ENCODE results near the gene RAC2.

The RAC2 gene

DNA sequence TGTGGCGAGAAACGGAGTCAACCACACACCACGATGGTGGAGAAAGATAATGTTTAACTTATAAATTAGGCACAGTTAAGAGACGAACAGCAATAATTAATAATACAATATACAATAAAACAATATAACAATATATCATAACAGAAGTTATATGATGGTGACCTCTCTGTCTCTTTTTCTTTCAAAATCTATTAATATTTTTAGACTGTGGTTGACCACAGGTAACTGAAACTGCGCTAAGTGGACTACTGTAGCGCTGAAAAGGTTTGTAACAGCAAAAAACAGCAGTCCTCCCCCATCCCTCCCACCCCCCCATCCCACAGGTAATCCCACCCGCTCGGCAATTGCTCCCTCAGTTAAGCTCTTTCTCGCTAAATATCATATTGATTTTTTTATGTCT is 28.2 kb downstream of the RAC2 start:
- DNase-seq, result no peak

DNA sequence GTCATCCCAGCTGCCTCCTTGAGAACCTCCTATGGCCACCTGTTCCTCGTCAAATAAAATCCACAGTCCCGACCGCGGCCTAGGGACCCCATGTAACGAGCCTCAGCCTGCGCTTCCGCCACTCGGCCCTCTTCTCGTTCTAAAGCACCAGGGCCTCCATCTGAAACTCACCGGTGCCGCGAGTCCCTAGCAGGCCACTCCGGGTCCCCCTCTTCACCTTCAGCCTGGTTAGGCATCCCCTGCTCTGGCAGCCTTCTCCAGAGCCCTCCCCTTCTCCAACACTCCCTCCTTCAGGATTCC is 29.4 kb downstream of the RAC2 start:
- DNase-seq, result no peak

DNA sequence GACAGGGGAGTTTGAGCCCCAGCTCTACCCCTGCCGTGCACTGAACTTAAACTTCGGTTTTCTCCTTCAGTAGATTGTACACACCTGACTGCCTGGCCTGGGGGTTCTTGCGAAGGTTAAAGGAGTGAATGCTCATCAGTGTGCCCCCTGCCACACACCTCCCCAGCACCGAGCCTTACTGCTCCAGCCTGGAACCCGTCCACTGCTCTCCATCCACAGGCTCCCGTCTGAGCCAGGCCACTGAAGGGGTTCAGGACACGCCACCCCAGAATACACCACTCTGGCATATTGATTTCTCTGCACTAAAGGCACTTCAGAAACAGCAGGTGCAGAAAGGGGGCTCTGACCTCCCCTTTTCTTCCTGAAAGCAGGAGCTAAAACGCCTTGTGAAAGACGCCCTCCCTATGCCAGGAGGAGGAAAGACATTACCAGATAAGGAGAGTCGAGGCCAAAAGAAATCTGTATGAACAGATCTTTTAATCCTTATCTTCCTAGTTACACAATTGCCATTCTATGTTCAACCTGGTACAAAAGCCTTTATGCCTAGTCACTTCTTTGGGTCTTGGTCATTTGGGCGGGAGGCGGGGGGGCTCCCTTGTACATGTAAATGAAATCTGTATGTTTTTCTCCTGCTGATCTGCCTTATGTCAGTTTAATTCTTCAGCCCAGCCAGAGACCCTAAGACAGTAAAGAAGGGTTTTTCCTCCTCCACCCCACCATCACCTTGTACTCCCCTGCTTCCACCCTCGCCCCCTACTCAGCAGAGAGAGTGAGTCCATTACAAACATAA is 29.9 kb downstream of the RAC2 start:
- no peak for DNase-seq

DNA sequence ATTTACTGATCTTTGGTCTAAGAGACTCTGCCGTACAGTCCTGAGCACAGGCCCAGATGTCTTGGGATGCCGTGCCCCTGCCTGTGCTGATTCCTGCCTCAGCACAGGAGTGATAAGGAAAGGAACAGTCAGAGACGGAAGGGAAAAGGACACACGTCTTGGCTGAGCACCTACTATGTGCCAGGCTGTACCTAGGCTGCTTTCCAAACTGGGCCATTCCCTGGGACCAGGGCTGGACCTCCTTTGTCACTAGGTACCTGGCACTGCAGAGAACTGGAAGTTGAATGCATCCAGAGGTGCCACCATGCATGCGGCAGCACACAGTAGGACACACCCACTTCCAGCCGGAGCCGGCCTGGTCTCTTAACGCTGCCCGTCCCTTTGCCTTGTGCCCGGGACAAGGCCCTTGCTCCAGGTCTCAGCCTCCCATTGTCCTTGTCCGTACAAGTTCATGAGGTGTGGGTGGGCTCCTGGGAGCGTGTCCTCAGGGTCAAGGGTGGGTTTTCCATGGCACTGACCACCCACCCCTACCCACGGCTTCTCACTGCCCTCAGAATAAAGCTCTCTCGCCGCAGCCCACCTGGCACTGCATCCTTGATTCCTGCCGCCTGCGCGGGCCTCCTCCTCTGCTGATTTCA is 30.7 kb downstream of the RAC2 start:
- DNase-seq, result no peak

DNA sequence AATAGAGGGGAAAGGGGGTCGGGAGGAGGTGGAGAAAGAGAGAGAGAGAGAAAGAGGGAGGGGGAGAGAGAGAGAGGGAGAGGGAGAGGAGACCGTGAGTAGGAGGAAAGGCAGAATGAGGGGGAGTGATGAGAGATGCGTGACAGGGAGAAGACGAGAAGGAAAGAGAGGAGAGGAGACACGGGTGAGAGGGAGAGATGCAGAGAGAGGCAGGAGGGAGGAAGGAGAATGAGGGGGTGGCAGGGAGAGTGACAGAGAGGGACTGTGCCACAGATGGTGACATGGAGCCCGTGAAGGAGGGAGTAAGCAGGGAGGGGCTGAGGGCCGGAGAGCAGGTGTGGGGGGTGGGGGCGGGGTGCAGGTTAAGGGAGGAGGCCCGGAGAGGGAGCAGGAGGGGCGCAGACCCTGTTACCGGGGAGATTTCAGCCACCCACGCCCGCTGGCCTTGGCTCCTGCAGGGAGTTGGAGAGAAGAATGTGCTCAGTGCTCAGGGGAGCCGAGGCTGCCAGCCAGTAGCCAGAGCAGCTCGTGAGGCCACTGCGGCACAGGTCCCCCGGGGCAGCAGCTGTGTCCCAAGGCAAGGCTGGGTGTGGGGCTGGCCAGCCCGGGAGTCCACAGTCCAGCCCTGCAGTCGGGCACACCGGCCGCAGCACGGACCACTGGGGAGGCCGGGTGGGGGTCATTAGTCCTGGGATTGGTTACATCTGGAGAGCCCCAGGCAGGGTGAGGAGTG is 31.7 kb downstream of the RAC2 start, which contains the start of gene SSTR3:
Gene SSTR3 (minus strand): TSS at position 304 of the 733 bp plus-strand sequence. CDS start 4,674 bp downstream, outside the sequence.
- no peak for DNase-seq

DNA sequence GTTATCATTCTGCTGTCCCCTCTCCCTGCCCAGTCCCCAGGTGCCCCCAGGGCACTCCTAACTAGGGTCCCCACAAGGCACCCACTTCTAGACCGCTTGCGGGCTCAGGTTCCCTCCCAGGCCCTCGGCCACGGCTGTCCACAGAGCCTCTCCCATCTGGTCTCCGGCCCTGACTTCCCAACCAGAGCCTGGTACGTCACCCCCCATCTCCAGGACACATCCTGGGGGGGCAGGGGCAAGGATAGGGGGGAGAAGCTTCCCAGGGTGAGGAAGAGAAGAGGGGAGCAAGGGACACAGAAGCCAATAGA is 32.2 kb downstream of the RAC2 start:
- DNase-seq, result no peak

DNA sequence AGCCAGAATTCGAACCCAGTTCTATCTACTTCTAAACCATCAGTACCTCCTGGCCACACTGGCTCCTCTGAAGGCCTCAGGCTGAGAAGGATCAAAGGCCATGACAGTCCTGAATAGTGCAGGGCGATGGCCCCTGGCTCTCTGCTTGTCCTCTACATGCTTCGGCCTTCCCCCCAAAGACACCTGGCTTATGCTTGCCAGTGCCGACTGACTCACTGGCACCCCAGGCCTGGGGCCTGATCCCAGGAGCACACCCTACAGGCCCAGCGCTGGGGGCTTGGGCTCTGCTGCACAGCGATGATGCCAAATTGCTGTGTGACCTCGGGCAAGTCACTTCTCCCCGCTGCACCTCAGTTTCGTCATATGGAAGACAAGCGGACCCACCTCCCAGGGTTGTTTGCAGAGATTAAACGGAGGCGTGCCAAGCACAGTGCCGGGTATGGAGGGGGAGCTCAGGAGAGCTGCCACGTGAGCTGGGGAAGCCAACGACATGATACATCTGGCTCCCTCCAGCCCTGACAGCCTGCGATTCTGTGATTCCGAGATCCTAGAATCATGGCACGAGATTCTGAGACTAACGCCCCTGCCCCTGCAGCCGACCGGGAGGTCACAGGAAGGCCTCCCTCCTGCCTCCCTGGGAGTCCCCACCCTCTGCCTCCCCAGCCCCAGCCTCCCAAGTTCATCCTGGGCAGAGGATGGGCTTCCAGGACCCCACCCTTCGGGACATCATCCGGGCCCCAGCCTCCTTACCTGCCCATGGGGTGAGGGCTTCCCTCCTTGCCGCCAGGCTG is 32.8 kb downstream of the RAC2 start:
- no peak for DNase-seq

DNA sequence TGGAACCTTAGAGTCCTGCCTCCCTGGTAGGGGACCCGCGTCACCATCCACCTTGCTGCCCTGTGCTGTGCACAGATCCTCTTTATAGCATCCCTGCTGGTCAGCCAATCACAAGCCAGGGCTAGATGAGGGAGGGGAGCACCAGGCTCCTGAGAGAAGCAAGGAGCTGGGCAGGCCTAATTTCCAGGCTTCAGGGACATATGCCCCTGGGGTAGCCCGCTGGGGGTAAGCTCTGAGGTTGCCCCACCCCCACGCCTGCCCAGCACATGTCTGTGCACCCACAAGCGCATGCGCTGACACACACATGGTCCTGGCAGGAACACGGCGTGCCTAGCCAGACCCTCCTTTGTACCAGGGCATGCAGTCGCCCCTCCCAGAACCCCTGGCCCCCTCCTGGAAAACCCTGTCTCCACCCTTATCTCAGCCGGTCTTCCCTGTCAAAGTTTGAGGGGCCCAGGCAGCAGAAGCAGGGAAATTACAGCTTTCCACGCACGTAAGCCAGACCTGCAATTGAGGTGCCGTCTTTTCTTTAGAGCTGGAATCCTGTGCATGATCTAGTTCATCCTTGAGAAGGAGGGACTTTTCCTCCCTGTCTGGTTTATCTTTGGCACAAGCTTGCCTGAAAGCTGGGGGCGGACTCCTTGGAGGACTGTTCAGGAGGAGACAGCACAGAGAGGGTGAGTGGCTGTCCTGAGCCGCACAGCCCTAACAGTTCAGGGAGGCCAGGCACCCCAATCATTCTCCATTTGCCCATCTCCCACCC is 33.8 kb downstream of the RAC2 start:
- DNase-seq, result no peak

DNA sequence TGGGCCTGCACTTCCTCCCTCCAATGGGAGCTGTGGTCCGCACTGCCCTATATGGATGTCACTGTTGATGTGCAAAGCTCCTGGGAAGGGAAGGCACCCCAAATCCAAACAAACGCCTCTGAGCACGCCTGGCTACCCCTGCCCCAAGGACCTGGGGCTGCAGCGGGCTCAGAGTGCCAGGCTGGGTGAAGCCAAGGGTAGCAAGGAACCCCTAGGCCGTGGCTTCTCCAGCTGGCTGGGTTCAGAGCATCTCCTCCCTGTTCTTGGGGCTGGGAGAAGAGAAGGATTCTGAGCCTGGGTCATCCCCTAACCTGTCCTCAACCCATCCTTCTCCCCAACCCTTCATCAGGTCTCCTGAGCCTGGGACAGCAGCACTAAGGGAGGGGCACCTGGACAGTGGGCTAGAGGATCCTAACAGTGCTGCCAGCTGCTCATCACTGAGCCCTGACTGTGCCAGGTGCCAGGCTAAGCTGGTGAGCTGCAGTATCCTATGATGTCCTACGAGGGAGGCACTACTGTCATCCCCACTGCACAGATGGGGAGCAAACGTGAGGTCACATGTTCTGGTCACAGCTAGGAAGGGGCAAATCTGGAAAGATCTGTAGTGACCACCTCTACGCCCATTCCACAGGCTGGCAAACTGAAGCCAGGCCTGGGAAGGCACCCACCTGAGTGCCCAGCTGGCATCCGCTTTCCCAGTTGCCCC is 34.8 kb downstream of the RAC2 start:
- no peak for DNase-seq

DNA sequence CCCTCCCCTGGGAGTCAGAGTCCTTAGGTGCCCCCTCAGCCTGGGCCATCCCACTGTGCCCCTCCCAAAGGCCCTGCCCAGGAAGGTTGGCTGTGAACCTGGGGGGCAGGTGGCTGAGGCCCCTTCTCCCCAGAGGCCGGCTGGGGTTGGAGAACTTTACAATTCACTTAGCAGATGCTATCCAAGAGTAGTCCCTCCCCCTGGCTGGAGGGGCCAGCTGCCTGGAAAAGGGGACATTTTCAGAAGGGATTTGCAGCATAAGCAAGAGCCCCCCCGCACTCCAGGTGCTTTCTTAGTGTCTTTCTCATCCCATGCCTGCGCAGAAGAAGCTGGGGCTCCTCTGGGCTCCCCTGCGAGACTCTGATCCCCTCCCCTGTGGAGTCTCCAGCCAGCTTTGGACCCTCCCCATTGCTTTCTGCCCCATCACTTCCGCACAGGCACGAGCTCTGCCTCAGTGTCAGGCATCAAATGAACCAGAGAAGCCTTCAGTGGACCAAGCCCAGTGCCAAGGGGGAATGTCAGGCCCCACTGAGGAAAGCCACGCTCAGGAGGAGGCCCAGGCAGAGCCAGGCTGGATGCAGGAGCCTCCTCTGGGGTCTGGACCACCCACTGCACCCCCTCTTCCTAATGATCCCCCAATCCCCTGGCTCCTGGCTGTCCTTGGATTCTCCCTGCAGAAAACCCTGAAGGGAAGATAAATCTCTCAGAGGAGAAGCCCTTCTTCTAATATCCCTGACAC is 35.5 kb downstream of the RAC2 start:
- DNase-seq, result no peak

DNA sequence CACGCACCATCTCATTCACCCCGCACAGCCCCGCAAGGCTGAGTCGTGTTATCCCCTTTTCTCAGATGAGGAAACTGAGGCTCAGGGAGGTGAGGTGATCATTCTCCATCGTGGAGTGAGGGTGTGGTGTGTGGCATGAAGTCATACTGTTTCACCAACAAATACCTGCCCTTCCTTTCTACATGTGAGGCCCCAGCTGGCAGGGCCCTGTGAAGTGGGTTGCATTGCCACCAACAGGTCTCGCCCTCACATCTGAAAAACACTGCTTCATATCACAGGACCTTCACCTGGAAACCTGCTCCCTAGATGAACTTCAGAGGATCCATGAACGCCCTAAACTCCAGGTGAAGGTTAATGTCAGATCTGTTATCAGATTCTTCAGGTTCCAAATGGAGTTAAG is 36.1 kb downstream of the RAC2 start:
- no peak for DNase-seq

DNA sequence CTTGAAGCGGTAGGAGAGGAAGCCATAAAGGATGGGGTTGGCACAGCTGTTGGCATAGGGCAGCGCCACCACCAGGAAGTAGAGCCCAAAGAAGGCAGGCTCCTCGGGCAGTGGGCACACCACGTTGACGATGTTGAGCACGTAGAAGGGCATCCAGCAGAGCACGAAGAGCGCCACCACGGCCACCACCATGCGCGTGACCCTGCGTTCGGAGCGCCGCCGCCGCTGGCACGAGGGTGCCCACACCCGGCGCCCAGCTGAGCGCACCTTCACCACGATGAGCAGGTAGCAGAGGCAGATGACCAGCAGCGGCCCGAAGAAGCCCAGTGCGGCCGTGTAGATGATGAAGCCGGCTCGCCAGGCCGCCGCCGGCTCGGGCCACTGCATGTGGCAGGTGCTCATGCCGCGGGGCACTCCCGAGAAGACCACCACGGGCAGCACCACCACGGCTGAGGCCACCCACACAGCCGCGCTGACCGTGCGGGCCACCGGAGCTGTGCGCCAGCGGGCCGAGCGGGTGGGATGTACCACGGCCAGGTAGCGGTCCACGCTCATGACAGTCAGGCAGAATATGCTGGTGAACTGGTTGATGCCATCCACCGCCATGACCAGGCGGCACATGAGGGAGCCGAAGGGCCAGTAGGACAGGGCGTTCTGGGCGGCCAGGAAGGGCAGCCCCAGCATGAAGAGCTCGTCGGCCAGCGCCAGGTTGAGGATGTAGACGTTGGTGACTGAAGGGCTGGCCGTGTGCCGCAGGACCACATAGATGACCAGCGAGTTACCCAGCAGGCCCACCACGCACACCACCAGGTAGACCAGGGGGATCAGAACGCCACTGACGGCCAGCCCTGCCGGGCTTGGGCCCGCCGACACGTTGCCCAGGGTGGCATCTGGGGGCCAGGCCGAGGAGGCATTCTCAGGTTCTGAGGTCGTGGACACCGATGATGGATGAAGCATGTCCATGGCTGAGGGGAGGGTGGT is 36.9 kb downstream of the RAC2 start:
- no peak for DNase-seq

DNA sequence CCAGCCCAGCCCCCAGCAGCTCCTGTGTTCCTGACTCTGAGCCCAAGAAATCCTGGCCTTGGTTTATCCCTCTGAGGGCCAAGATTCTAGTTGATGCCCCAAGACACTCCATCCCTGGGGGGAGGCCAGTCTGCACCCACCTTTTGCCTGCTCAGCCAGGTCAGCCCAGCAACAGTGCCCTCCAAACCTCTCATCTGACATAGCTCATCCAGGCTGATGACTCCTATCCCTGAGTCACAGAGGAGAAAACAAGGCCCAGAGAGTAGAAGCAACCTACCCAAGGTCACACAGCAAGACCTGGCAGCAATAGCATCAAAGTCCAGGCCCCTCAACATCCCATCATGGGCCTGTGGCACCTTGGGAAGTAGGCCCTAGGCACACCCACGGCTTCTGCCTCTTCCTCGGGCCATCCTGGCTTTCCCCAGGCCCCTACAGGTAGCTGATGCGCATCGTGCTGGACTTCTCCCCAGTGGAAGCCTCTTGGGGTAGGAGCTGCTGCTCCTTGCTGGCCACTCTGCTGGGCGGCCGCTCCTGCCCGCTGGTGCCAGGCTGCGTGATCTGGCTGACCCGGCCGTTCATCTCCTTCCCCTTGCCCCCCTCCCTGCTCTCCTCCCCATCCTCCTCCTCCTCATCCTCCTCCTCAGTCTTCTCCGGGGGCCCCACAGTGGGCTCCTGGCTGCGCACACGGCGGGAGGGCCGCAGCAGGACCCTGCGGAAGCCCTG is 37.8 kb downstream of the RAC2 start:
- no peak for DNase-seq

DNA sequence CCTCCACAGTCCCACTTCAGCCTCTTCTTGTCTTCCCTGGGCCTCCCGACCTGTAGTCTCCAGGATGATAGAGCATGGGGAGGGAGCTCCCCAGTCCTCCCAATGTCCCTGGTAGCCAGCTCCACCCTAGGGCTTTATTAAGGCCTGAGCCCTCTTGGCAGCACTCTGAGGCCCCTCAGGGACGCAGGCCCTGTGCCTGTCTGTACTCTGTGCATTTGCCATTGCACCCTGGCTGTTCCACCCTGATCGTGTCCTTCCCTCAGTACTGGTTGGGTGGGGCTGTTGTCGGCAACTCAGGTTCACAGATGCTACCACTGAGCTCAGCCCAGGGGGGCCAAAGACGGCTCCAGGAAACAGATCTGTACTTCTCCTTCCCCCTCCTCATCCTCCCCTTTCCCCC is 39.0 kb downstream of the RAC2 start:
- no peak for DNase-seq

DNA sequence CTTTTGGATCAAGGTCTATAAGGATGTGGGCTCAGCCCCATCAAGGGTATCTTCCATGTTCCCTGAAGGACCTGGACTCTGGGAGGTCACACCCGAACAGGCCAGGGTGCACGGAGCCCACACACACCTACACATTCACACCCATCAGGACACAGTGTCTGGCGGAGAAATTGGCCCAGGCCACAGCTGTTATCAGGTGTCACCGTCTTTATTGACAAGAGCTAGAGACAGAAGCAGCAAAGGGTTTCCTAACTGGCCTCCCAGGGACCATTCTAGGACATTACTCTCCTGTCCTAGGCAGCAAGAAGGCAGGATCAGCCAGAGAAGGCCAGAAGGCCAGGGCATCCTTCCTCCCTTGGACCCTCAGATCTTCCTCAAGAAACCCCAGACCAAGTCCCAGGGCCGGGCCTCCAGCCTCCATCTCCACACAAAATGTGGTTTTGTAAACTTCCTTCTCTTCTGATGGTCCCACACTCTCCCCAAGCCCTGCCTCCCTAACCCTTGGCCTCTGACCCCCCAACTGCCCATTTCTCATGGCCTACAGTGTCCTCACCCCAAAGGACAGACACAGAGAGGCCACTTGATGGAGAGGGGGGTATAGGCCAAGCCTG is 39.9 kb downstream of the RAC2 start:
- DNase-seq, result no peak

DNA sequence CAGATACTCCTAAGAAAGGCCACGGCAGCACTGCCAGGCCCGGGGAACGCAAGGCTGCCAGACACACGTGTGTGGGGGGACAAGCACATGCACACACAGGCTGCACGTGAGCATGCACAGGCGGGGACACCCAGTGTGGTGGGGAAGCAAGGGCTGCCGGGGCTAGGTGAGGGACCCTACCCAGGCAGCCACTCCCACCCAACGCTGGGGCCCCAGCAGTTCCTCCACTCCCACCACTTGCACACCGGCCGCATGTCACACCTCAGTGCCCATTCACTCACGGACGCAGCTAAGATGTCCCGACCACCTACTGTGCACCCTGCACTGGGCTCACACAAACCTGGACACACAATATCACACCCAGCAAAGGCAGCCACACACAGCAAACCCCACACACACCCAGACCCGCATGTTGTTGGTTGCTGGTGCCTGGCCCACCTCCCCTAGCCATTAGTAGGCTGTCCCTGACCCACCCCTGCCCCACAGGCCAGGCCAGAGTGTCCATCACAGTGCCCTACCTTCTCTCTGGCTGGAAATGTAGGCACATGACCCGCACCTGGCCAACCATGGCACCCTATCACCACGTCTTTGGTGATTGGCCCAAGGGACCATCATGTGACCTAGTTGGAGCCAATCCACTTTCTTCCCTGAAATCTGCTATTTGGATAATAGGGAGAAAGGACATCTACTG is 40.6 kb downstream of the RAC2 start:
- DNase-seq, result no peak

DNA sequence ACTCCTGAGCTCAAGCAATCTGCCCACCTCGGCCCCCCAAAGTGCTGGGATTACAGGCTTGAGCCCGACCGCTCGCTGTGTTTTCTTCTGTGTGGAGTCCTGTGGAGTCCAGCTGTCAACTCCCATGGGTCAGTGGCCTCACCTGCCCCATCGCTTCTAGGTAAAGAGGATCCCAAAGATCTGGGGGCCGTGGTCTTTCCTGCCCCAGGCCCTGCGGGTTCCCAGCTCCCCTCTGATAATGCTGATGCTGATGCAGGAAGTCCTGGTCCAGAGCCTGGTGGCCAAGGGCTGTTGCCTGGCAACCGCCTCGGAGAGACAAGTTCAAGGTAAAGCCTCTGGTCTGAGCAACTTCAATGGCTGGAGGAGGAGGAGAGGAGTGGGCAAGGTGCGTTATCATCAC is 41.4 kb downstream of the RAC2 start:
- DNase-seq, result no peak

DNA sequence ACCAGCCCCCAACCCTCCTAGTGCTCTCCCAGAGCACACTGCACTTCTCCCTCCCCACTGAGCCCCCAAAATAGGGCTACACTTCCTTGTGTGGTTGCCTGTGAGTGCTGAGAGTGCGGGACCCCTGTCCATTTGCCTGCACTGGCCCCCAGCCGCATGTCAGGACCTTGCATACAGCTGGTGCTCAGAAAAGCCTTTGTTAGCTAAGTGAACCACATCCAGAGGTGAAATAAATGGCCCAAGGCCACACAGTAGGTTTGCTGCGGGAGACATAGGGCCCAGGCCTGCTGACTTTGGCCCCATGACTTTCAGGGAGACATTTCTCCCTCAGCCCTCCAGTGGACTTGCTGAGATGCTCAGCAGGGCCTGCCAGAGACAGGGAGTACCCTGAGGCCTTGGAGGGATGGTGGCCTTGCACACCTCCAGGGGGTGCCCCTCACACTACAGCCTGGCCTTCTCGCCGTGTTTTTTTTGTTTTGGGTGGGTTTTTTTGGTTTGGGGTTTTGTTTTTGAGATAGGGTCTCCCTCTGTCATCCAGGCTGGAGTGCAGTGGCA is 42.0 kb downstream of the RAC2 start:
- DNase-seq, result no peak

All from activated CD4-positive, alpha-beta T cell treated with anti-CD3 and anti-CD28 coated beads for 4 hours (primary cell).